Chondrocyte (in vitro differentiated cells): ENCODE data around the gene CENPU. TPM values are rescaled to one million over a fixed set of nuclear protein-coding genes. Genes with fewer than 3 reads are reported as not detected.

Experiments
- DNase-seq: peaks from one replicate; pipeline ENCODE4 v3.0.0; 2021; ENCODE audit warnings: mixed read lengths, low spot score
- H3K27ac Mint-ChIP-seq: one replicate; pipeline ENCODE4 v1.8.0; 2021; ENCODE audit warnings: mild to moderate bottlenecking, moderate library complexity, mixed read lengths; ENCODE audit not compliant: unreplicated experiment
- H3K27me3 Mint-ChIP-seq: 2 replicates; pipeline ENCODE4 v1.8.0; 2021; ENCODE audit warnings: low read depth, mixed read lengths
- H3K36me3 Mint-ChIP-seq: 2 replicates; pipeline ENCODE4 v1.8.0; 2021; ENCODE audit warnings: low read depth, mixed read lengths
- H3K4me1 Mint-ChIP-seq: 2 replicates; pipeline ENCODE4 v1.8.0; 2021; ENCODE audit warnings: low read depth, mild to moderate bottlenecking, mixed read lengths
- H3K4me3 Mint-ChIP-seq: one replicate; pipeline ENCODE4 v1.8.0; 2021; ENCODE audit warnings: mild to moderate bottlenecking, moderate library complexity, mixed read lengths; ENCODE audit not compliant: unreplicated experiment
- H3K9me3 Mint-ChIP-seq: 2 replicates; pipeline ENCODE4 v1.8.0; 2021; ENCODE audit warnings: low read depth, mixed read lengths
- total RNA-seq: library from RNA; stranded (reverse); gene quantifications from 3 replicates; pipeline ENCODE4 v1.2.1, GENCODE V29; 2021
- TF ChIP-seq, protein P1 (sequence below): fragments of 200-600 bp; sonication (generic); IDR thresholded peaks from 2 replicates; pipeline ENCODE4 v1.5.0; 2021; ENCODE audit warnings: antibody characterized with exemption, mild to moderate bottlenecking, moderate library complexity

The CENPU gene
- total RNA-seq, 1 donor from 2014 or later: 5.7 TPM

- peaks cover 1% of the 10 kb centered on the region for H3K36me3 Mint-ChIP-seq
- no peaks in the 10 kb centered on the region for H3K27me3 Mint-ChIP-seq
- peaks cover 55% of the 10 kb centered on the region for H3K4me1 Mint-ChIP-seq
- no peak overlapping the region for H3K4me3 Mint-ChIP-seq
- DNase-seq: no peak
- no peaks in the 10 kb centered on the region for H3K9me3 Mint-ChIP-seq
- no peak overlapping the region for H3K27ac Mint-ChIP-seq
- TF ChIP-seq, protein P1, sequence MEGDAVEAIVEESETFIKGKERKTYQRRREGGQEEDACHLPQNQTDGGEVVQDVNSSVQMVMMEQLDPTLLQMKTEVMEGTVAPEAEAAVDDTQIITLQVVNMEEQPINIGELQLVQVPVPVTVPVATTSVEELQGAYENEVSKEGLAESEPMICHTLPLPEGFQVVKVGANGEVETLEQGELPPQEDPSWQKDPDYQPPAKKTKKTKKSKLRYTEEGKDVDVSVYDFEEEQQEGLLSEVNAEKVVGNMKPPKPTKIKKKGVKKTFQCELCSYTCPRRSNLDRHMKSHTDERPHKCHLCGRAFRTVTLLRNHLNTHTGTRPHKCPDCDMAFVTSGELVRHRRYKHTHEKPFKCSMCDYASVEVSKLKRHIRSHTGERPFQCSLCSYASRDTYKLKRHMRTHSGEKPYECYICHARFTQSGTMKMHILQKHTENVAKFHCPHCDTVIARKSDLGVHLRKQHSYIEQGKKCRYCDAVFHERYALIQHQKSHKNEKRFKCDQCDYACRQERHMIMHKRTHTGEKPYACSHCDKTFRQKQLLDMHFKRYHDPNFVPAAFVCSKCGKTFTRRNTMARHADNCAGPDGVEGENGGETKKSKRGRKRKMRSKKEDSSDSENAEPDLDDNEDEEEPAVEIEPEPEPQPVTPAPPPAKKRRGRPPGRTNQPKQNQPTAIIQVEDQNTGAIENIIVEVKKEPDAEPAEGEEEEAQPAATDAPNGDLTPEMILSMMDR: no peak
Measured at GRCh38 chr4:184751585-184751956, 17.7 kb upstream of the CENPU start.

GRCh38 chr4:184750926-184751584, 17.2 kb upstream of the CENPU start:
- no peak for DNase-seq
- Mint-ChIP-seq H3K9me3 (no peaks in the 10 kb centered on the region), H3K4me1 (peaks cover 55% of the 10 kb centered on the region), H3K27ac (no peak overlapping the region), H3K27me3 (no peaks in the 10 kb centered on the region), H3K4me3 (no peak overlapping the region), H3K36me3 (no peaks in the 10 kb centered on the region)
- TF ChIP-seq, protein P1: no peak

- no peaks in the 10 kb centered on the region for H3K27me3 Mint-ChIP-seq
- no peak overlapping the region for H3K4me3 Mint-ChIP-seq
- peaks cover 40% of the 10 kb centered on the region for H3K4me1 Mint-ChIP-seq
Measured at GRCh38 chr4:184748251-184748652, 14.4 kb upstream of the CENPU start.

GRCh38 chr4:184747034-184747830, 13.3 kb upstream of the CENPU start:
- Mint-ChIP-seq H3K9me3 (no peaks in the 10 kb centered on the region), H3K27ac (peak overlapping the region; percentile 98), H3K4me1 (peaks cover 33% of the 10 kb centered on the region)

More at GRCh38 chr4:184748251-184748652, 14.4 kb upstream of the CENPU start:
- no peaks in the 10 kb centered on the region for H3K9me3 Mint-ChIP-seq
- H3K27ac Mint-ChIP-seq: no peak overlapping the region
- TF ChIP-seq, protein P1: no peak
- DNase-seq: no peak
- no peaks in the 10 kb centered on the region for H3K36me3 Mint-ChIP-seq

More at GRCh38 chr4:184747034-184747830, 13.3 kb upstream of the CENPU start:
- TF ChIP-seq, protein P1: no peak
- Mint-ChIP-seq H3K27me3 (no peaks in the 10 kb centered on the region), H3K36me3 (no peaks in the 10 kb centered on the region), H3K4me3 (no peak overlapping the region)
- no peak for DNase-seq
